ENCODE measurements around the gene STX5.
A peak's percentile ranks its signal among the peaks of the same experiment; 100 is the strongest.
"Not testable (repeated sequence)": the region's sequence is repeated elsewhere in the genome, so short reads cannot be mapped to it uniquely, and the experiment has no call there.

Gene STX5

DNA sequence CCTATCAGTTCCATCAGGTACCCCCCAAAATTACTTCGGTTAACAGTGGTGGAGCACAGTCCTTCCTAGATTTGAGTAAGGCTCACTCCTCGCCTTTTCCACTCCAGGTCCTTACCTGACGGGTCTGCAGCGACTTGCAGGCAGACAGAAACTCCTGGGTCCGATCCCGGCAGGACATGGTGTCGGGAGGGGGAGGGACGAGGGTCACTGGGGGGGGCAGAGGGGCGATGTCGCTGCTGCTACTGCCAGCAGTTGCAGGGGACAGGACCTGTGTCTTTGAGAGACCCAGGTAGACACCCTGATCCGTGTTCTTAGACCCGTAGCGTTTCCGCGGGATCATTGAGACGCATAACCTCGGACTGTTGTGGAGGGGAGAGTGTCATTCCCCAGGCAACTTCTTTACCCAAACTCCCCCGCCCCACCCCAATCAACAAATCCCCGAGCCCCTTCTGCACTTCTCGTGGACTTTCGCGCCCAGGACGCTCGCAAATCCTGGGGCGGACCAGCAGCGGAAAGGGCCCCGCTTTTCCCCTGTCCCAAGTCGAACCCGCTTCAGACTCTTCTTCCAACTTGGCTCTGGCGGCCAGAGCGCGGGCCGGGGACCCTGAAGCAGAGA is 839 bp downstream of the STX5 start:
- no peak for DNase-seq (ENCODE audit: low read depth in 2 of 2)

DNA sequence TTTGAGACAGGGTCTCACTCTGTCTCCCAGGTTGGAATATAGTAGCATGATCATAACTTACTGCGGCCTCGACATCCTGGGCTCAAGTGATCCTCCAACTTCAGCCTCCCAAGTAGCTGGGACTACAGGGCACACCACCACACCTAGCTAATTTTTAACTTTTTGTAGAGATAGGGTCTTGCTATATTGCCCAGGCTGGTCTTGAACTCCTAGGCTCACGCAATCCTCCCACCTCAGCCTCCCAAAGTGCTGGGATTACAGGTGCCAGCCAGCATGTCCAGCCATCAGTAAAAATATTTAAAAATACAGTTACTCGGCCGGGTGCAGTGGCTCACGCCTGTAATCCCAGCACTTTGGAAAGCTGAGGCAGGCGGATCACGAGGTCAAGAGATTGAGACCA is 3.7 kb downstream of the STX5 start:
- DNase-seq (ENCODE audit: low read depth in 2 of 2): not testable (repeated sequence)

DNA sequence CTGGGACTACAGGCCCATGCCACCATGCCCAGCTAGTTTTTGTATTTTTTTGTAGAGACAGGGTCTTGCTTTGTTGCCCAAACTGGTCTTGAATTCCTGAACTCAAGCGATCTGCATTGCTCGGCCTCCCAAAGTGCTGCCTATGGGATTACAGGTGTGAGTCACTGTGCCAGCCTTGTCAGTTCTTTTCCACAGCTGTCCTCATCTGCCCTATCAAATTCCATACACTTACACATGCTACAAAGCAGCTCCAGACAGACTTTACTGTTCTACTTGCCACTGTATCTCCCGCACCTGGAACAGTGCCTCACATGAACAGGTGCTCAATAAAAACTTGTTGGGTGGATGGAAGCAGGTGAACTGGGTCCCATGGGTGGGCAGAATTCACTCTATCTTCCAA is 8.2 kb downstream of the STX5 start:
- DNase-seq (ENCODE audit: low read depth in 2 of 2): no peak

DNA sequence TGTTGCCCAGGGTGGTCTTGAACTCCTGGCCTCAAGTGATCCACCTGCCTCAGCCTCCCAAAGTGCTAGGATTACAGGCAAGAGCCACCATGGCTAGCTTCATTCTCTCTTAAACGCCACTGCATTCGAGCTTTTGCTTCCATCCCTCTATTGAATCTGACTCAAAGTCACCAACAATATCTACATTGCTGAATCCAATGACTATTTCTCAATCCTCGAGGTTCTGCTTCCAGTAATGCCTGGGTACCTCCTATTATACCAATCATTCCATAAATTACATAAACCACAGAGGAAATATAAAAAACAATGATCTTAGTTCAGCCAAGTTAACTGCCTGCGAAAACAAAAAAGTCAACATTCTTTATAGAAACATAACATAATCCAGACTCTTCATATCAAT is 14.7 kb downstream of the STX5 start:
- no peak for DNase-seq (ENCODE audit: low read depth in 2 of 2)

DNA sequence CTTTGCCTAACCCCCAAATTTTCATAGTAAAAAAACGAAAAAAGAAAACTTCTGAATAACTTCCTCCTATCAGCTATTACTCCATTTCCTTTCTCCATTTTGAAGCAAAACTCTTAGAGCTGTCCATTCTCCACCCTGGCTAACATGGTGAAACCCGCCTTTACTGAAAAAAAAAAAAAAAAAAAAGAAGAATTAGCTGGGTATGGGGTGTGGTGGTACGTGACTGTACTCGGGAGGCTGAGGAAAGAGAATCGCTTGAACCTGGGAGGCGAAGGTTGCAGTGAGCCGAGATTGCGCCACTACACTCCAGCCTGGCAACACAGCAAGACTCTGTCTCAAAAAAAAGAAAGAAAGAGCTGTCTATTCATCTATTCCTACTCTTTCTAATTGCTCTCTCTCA is 15.3 kb downstream of the STX5 start:
- no peak for DNase-seq (ENCODE audit: low read depth in 2 of 2)

DNA sequence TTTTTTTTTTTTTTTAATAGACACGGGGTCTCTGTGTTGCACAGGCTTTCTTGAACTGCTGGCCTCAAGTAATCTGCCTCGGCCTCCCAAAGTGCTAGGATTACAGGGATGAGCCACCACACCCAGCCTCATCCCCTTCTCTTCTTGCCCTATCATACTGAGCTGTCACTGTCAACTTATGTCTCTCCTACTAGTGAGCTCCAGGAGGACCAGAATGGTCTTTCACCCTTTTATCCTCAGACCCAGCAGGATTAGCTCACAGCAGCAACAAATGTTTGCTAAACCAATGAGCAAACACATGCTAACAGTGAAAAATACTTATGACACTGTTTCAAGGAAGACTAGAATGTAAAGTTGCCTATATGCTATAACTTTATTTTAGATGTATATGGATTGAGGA is 20.2 kb downstream of the STX5 start:
- no peak for DNase-seq (ENCODE audit: low read depth in 2 of 2)

DNA sequence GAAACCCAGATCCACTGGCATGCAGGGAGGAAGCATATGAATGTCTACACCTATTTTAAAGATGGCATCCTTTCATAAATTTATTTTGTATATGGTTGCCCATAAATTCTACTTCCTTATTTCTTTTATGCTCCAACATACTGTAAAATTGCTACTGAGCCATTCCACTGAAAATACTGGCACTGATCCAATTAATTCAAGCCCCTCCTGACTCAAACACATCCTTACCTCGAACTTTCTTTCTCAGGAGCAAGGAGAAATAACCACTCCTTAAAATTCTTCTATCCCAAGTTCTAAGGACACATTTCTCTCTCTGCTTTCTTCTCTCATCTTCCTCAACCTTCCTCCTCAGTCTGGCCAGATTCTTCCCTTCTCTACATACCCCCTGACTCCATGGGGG is 21.1 kb downstream of the STX5 start:
- no peak for DNase-seq (ENCODE audit: low read depth in 2 of 2)

DNA sequence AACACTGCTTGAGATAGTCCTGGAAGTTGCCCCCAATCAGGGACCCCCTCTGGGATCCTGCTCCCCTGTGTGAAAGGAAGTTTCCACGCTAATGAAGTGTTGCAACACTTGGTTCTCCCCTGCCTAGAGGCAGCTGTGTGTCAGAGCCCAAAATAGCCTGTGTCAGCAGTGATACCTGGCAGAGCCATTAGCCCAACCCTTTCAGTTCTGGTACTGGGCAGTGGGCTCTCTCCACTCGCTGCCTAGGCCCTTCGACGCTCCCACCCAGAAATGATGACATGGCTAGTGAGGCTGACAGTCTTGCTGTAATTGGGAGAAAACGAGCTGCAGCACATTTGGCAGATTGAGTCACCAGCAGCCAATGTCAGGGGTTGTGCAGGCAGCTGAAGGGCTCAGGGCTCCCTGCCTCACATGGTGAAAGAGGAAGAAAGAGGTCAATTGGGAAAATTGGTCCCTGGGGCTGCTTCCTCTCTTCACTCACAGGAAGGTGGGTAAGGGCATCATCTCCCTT is 25.2 kb downstream of the STX5 start:
- no peak for DNase-seq (ENCODE audit: low read depth in 2 of 2)

DNA sequence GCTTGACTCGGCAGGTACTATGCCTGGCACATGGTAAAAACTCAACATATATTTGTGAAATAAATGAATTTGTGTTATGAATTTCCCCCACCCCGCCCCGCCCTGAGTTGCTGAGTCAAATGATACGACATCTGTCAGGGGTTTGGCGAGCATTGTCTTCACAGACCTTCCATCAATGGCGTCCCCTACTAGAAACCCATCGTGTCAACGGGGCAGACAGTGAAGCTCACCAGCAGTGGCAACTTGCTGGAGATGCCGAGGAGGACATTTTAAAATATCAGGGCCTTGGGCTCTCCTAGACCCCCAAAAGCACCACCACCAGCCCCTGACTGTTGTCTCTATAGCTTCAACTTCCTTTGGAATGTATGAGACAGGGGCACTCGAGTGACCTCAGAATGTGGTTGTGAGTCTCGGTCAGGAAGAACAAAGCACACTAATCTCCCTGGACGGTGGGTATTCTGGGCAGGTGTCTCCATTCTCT is 25.9 kb downstream of the STX5 start:
- no peak for DNase-seq (ENCODE audit: low read depth in 2 of 2)

DNA sequence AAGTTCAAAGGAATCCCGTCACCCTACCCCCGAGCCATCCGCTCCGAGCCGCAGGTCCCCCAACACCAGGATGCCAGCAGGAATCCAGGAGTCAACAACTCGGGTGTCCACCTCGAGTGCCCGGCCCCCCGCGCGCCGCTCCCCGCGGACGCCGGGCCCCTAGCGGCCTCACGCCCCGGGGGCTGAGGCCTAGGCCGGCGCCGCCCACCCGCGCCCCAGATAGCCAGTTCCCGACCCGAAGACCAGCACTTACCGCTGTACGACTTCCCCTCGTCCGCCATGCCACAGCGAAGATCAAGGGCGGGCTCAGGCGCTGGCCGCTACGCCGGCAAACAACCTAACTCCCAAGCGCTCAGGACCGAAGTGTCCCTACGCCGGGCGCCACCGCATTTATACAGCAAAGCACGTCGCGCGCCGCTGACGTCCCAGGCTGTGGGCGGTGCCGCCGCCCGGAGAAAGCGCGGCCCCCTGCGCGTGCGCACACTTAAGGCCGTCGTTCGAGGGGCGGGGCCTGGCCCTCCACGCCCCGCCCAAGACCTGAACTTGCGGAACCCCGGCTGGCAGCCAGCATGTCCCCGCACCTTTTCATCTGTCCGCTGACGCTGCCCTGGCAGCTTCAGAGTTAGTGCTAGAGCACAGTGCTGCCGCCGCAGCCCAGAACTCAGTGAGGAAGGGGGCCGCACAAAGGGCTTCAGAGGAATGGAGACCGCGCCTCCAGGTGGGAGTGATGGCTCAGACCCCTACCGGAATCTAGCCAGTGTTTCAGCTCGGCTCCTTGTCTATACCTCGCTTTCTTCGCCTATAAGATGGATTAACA is 26.6 kb downstream of the STX5 start, which contains the start of gene NXF1:
NXF1 (minus strand) TSS at position 365 of the 817 bp plus-strand sequence; CDS start at position 281, 84 bp downstream.
- peak; percentile 84 to 91 for DNase-seq (ENCODE audit: low read depth in 2 of 2)

DNA sequence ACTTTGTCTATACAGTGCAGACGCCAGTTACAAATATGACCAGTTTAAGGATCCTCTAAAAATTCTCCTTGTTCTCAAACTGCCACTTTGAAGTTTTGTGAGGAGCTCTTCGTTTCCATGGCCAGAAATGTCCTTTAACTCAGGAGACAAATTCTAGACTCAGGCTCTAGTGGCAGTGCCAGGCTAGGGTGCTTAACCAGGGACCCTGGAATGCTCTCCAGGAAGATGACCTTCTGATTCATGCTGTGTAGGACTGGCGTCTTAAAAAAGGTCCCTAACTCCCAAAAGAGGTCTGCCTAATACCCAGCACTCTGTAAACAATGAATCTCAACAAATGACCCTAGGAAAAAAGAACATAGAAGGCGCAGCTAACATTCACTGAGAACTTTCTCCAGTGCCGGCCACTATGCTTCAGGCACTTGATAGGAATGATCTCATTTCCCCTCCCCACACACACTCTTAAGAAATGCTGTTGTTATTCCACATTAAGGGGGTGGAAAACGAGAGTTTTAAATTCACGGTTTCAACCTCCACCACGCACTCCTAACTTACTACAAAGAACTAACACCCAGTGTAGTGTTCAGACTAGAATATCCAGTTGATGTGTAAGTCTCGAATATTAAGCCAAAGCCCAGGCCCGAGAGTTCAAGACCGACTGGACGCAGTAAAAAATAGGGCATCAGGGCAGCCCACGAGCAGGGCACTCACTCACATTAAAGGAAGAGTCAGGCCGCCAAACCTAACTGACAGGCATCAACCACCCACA is 27.4 kb downstream of the STX5 start:
- DNase-seq (ENCODE audit: low read depth in 2 of 2): no peak

DNA sequence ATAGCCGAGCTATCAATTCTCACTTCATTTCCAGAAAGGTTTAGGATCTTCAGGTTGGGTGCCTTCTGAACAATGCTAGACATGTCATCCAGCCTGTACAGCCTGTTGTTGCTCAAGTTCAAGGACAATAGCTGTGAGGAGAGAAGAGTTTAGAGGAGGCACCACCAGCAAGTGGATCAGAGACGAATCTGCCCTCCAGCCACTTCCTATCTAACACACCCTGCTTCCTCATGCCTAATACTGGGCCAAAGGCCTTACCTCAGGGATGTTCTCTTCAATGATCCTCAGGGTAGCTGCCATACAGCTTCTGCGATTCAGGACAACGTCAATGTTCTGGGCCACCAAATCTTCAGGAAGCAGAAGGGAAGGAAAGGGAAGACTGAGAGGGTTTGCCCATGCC is 30.8 kb downstream of the STX5 start:
- DNase-seq (ENCODE audit: low read depth in 2 of 2): no peak

DNA sequence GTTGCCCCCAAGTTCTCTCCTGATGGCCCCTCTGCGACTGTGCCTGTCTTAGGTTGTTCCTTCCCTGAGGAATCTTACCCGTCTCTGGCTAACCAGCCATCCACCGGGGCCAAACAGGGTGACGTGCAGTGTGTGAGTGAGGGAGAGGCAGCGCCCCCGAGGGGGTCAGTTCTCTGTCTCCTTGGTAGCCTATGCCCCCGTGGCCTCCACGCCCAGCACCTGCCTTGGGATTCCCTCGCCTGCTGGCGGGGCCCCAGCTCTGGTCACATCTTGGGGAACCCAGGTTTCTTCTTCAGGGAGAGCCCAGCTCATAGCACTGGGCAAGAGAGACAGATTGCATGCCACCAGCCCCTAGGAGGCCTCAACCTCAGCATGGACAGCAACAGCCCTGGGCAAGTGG is 32.4 kb downstream of the STX5 start:
- no peak for DNase-seq (ENCODE audit: low read depth in 2 of 2)

DNA sequence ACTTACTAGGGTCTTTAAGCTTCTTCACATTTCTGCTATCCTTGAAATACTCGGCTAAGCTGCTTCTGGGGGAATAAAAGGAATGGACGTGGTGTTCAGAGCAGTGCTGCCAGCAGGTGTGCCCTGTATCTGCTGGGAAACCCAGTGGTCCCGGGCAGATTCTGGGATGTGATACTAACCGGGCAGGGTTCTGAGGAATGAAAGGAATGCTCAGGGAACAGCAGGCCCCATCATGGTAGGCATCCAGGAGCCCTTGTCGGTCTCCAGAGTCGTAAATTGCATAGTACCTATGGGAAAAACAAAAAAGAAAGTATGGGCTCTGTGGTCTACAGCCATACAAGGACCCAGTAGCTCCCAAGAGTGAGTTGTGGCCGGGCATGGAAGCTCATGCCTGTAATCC is 35.6 kb downstream of the STX5 start:
- no peak for DNase-seq (ENCODE audit: low read depth in 2 of 2)

DNA sequence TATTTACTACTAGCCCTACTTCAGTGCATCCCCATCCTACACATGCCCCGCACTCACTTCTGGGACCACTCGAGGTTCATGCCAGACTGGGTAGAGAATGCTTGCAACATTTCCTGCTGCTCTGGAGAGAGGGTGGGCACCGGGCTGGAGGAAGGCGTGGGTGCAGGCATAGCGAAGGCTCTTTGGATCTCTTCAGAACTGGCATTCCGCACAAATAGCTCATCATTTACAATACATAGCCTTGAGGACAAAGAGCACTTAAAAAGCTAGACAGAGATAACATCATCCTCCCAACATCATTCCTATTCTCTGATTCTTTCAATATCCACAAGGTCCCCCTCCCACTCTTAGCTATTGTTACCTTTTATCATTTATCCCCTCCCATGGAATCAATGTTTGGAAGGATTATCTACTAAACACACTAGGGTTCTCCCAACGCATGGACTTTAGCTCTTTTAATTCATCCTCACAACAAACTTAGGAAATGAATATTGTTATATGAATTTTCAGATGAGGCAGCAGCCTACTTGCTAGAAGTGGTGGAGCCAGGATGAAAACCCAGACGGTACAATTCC is 37.6 kb downstream of the STX5 start:
- no peak for DNase-seq (ENCODE audit: low read depth in 2 of 2)

DNA sequence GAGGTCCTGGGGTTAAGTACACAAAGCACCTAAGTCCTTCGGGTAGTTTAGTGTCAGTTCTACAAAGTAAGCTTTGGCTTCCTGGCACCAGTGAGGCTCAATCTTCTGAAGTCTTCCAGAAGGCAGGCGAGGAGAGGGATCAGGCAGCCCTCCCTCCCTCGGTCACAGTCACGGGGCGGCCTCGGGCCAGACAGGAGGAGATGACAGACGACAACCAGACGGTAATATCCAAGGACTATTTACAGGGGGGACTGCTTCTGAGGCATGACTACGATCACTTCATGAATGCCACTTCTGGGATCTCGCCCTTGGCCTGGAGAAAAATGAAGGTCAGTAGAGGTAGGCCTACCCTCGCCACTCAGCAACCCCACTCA is 39.7 kb downstream of the STX5 start:
- DNase-seq (ENCODE audit: low read depth in 2 of 2): no peak

DNA sequence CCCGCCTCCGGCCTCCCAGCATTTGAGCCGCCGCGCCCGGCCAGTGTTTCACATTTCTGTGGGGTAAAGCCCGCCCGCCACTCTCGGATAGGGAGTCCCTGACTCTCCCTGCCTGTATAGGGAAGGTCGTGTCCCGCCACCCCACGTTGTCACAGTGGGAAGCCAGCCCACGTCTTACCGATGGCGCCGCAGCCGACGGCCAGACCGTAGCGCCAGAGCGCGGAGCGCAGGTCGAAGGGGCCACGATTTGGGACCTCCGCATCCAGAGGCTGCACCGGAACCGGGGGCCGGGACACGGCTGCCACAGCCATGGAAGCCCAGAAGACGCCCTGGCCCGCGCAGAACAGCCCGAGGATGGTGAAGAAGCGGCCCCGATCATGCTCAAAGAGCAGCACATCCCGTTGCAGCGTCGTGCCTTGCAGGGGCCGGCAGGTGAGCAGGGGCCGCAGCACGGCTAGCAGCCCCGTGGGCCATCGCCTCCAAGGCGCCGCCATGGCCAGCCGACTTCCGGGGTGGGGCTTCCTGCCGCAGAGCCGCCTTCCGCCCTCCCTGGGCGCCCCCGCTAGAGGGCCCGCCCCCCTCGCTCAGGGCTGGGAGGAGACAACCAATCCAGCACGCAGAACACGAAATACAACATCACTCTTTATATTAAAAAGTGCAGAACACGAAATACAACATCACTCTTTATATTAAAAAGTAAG is 40.2 kb downstream of the STX5 start, which contains the start of gene TMEM223:
TMEM223 (minus strand) TSS at position 506 of the 701 bp plus-strand sequence; CDS start at position 494, 12 bp downstream.
- peak; percentile 75 to 88 for DNase-seq (ENCODE audit: low read depth in 2 of 2)

DNA sequence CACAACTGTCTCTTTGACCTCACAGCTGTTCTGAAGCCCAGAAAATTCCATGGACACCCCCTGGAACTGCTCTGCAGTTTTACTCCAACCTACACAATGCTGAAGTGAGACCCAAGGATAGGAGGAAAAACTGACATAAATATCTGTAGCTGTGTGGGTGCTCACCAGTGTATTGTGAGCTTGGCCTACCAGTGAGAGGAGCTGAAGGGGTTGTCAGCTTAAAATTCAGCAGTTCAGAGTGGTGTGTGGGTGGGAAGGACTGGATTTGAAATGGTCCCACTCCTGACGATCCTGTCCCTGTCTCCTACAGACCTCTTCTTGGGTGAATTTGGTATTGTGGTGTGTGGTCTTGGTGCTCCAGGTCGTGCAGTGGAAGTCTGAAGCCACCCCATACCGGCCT is 42.3 kb downstream of the STX5 start:
- no peak for DNase-seq (ENCODE audit: low read depth in 2 of 2)

DNA sequence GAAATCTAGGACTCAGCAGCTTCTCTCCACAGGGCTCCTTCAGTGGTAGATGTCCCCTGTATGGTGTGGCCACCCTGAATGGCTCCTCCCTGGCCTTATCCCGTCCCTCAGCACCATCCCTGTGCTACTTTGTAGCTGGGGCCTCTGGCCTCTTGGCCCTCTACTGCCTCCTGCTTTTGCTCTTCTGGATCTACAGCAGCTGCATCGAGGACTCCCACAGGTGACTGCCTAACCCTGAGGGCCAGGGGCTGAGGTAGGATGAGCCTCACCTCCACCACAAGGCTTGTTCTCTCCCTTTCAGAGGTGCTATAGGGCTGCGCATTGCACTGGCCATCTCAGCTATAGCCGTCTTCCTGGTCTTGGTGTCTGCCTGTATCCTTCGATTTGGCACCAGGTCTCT is 42.9 kb downstream of the STX5 start:
- no peak for DNase-seq (ENCODE audit: low read depth in 2 of 2)

DNA sequence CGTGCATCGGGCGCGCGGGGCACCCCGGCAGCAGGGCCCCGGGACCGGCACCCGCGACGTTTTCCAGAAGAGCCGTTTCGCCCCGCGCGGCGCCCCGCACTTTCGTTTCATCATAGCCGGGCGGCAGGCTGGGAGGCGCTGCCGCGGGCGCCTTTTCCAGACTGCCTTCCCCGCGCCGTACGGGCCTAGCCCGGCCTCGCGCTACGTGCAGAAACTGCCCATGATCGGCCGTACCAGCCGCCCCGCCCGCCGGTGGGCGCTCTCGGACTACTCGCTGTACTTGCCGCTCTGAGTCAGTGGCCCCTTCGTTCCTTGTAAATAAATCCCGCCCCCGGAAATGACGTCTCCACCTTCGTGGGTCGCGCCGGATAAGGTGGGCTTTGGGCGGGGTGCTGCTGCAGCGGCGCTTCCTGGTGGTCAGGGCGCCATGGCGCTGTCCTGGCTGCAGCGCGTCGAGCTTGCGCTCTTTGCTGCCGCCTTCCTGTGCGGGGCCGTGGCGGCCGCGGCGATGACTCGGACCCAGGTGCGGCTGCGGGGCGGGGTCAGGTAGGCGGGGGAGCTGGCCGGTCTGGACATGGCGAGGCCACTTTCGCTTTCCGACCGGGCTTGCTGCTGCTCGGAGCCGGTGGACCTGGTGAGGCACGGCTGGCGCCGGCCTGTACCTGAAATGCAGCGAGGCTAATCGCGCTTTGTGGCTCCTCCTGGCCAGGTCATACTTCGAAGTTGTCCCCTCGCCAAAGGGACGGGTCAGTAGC is 44.7 kb downstream of the STX5 start, which contains the start of gene TMEM179B:
TMEM179B (plus strand) TSS at position 398 of the 755 bp plus-strand sequence; CDS start at position 428, 30 bp downstream.
- DNase-seq (ENCODE audit: low read depth in 2 of 2): peak; percentile 97 to 98
